Kidney capillary endothelial cell (primary cell): ENCODE results near the gene AP2B1.

Source experiments
- DNase-seq: peaks from one replicate; pipeline ENCODE4 v3.0.0-alpha.2; 2018; ENCODE audit warnings: low spot score

AP2B1 gene

DNA sequence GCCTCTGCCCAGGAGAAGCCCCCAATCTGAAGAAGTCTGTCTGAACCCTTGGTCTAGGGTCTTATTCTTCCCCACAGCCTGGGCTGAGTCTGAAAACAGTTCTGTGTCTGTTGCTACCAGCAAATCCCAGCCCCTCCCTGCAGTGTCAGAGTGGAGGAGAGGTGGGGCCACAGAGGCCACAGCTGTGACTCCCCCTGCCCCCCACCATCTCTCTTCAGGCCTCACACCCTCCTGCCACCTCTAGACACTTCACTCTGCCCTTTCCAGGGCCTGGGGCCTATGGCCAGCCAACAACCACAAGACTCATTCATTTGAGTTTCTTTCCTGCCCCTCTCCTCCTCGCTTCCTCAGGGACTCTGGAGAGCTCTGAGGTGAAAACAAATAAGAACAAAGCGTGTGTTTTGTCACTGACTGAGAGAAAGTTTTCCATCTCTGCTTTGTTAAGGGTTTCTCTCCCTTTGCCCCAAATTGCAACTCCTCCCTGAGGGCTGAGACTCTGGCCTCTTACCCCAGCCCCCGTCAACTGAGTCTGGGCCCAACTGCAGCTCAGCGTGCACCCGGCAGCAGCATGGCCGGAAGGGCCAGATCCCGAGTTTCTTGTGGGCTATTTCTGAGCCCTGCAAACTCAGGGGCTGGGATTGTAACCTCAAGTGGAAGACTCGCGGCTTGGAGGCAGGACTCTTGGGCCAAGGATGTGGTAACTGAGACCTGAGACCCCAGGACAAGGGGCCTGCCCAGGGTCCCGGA lies 186.7 kb downstream of the AP2B1 start:
- DNase-seq = no peak

GRCh38 chr17:35774499-35774898 lies 187.4 kb downstream of the AP2B1 start:
- no peak for DNase-seq

DNA sequence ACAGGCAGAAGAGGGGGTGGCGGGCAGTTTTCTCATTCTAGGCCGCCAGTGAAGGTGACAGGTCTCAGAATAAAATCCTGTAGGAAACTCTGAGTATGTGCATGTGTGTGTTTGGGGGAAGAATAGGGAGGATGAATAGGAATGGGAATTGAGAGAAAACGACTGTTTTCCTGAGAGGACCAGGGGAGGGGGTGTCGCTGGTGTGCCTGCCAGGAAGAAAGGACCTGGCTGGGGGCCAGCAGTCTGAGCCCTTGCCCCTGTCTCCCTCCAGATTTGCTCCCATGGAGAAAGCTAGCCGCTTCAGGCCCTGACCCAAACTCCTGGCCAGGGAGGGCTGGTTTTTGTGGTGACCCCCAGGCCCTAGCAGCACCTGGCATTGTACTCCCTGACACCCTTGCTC lies 187.9 kb downstream of the AP2B1 start:
- no peak for DNase-seq

DNA sequence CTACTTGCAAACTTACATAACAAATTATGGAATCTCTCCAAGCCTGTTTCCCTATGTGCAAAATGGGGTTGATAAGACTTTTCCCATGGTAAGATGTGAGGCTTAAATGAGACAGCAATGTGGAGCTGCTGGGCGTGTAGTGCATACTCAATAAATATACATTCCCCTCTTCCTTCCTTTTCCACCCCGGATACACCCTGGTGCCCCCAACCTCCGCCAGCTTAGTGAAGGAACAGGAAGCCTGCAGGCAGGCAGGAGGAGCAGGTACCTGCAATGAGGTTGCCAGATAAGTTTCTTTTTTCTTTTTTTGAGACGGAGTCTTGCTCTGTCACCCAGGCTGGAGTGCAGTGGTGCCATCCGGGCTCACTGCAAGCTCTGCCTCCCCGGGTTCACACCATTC lies 188.5 kb downstream of the AP2B1 start:
- no peak for DNase-seq
